GM23338 (cell line): ENCODE measurements around the gene PXK. TPM values are rescaled to one million over a fixed set of nuclear protein-coding genes. Genes with fewer than 3 reads are reported as not detected.

Source experiments
- ATAC-seq: fragments of 200-7000 bp; cut with Tn5 transposase; 3 replicates; pipeline ENCODE4 v1.9.1; 2020
- DNase-seq: peaks from one replicate; pipeline ENCODE4 v3.0.0-alpha.2; 2015; ENCODE audit warnings: low spot score
- H2AFZ ChIP-seq: fragments of 200-600 bp; sonication (generic); 2 replicates; pipeline ENCODE4 v1.8.0; 2016; ENCODE audit warnings: antibody characterized with exemption, mild to moderate bottlenecking, moderate library complexity
- H3F3A ChIP-seq: fragments of 200-600 bp; sonication (generic); replicated peaks from 2 replicates; pipeline ENCODE4 v1.8.0; 2017; ENCODE audit warnings: antibody characterized with exemption, mixed run types, low read depth
- H3K27ac ChIP-seq: fragments of 200-600 bp; sonication (generic); 2 replicates; pipeline ENCODE4 v1.6.1; 2016; ENCODE audit warnings: low read depth
- H3K27me3 ChIP-seq: fragments of 200-600 bp; sonication (generic); 2 replicates; pipeline ENCODE4 v1.8.0; 2016; ENCODE audit warnings: mild to moderate bottlenecking, mixed run types, moderate library complexity; ENCODE audit not compliant: insufficient read depth
- H3K36me3 ChIP-seq: fragments of 200-600 bp; sonication (generic); 2 replicates; pipeline ENCODE4 v1.8.0; 2016; ENCODE audit warnings: mild to moderate bottlenecking; ENCODE audit not compliant: insufficient read depth
- H3K4me1 ChIP-seq: fragments of 200-600 bp; sonication (generic); 2 replicates; pipeline ENCODE4 v1.8.0; 2016; ENCODE audit warnings: mild to moderate bottlenecking, moderate library complexity; ENCODE audit not compliant: insufficient read depth
- H3K4me2 ChIP-seq: fragments of 200-600 bp; sonication (generic); 2 replicates; pipeline ENCODE4 v1.7.1; 2017; ENCODE audit warnings: mixed run types
- H3K4me3 ChIP-seq: fragments of 200-600 bp; sonication (generic); 2 replicates; pipeline ENCODE4 v1.6.1; 2016; ENCODE audit warnings: mixed run types
- H3K79me2 ChIP-seq: fragments of 200-600 bp; sonication (generic); replicated peaks from 2 replicates; pipeline ENCODE4 v1.8.0; 2017; ENCODE audit warnings: mild to moderate bottlenecking; ENCODE audit not compliant: insufficient read depth
- H3K9me2 ChIP-seq: fragments of 200-600 bp; sonication (generic); 2 replicates; pipeline ENCODE4 v1.8.0; 2017; ENCODE audit not compliant: insufficient read depth
- H4K20me1 ChIP-seq: fragments of 200-600 bp; sonication (generic); replicated peaks from 2 replicates; pipeline ENCODE4 v1.8.0; 2017; ENCODE audit warnings: mild to moderate bottlenecking; ENCODE audit not compliant: insufficient read depth
- H3K27ac Mint-ChIP-seq: 2 replicates; pipeline ENCODE4 v1.8.0; 2020; ENCODE audit warnings: inconsistent platforms, mild to moderate bottlenecking, moderate library complexity, mixed read lengths
- H3K27me3 Mint-ChIP-seq: 3 replicates; pipeline ENCODE4 v1.8.0; 2022; ENCODE audit warnings: low read depth, mild to moderate bottlenecking, moderate library complexity, mixed read lengths, inconsistent platforms; ENCODE audit not compliant: insufficient read depth, poor library complexity
- H3K36me3 Mint-ChIP-seq: 3 replicates; pipeline ENCODE4 v1.8.0; 2021; ENCODE audit warnings: low read depth, mild to moderate bottlenecking, inconsistent platforms, moderate library complexity, mixed read lengths
- H3K4me1 Mint-ChIP-seq: 3 replicates; pipeline ENCODE4 v1.8.0; 2020; ENCODE audit warnings: mild to moderate bottlenecking, inconsistent platforms, mixed read lengths
- H3K4me3 Mint-ChIP-seq: 3 replicates; pipeline ENCODE4 v1.8.0; 2021; ENCODE audit warnings: moderate library complexity, mild to moderate bottlenecking, inconsistent platforms, mixed read lengths
- H3K9me3 Mint-ChIP-seq: 3 replicates; pipeline ENCODE4 v1.8.0; 2020; ENCODE audit warnings: moderate library complexity, mild to moderate bottlenecking, inconsistent platforms, mixed read lengths
- EZH2 ChIP-seq: fragments of 200-600 bp; sonication (generic); IDR thresholded peaks from one replicate; pipeline ENCODE4 v1.8.0; 2017; ENCODE audit warnings: antibody characterized with exemption, mild to moderate bottlenecking, low read depth; ENCODE audit not compliant: unreplicated experiment
- EZH2phosphoT487 ChIP-seq: fragments of 200-600 bp; sonication (generic); IDR thresholded peaks from one replicate; pipeline ENCODE4 v1.8.1; 2018; ENCODE audit warnings: antibody characterized with exemption; ENCODE audit not compliant: unreplicated experiment
- JUNB ChIP-seq: IDR thresholded peaks from one replicate; pipeline ENCODE4 v1.6.1; 2016; ENCODE audit warnings: antibody characterized with exemption; ENCODE audit not compliant: unreplicated experiment
- NANOG ChIP-seq: IDR thresholded peaks from 2 replicates; pipeline ENCODE4 v1.6.1; 2016; ENCODE audit warnings: antibody characterized with exemption, borderline replicate concordance
- POLR2AphosphoS5 ChIP-seq: IDR thresholded peaks from 2 replicates; pipeline ENCODE4 v1.6.1; 2016; ENCODE audit warnings: antibody characterized with exemption, low read depth
- REST ChIP-seq: IDR thresholded peaks from one replicate; pipeline ENCODE4 v1.6.1; 2018; ENCODE audit warnings: antibody characterized with exemption; ENCODE audit not compliant: unreplicated experiment
- ZNF114 ChIP-seq: fragments of 250-450 bp; sonication (Bioruptor Pico); IDR thresholded peaks from 2 replicates; pipeline ENCODE4 v1.5.0; 2020; ENCODE audit warnings: mild to moderate bottlenecking, moderate library complexity
- ZNF331 ChIP-seq: fragments of 250-450 bp; sonication (Bioruptor Pico); IDR thresholded peaks from 2 replicates; pipeline ENCODE4 v1.5.0; 2020; ENCODE audit warnings: low read depth, mild to moderate bottlenecking, moderate library complexity
- ZNF462 ChIP-seq: fragments of 250-450 bp; sonication (Bioruptor Pico); IDR thresholded peaks from 2 replicates; pipeline ENCODE4 v1.5.0; 2020; ENCODE audit warnings: mild to moderate bottlenecking, moderate library complexity
- polyA plus RNA-seq: library from polyadenylated mRNA; unstranded; fragments of >200 nt; fragmentation: Nextera tagmentation; extraction: Ambion mirVana; gene quantifications from 2 replicates; pipeline ENCODE4 v1.2.1, GENCODE V29; 2016
- total RNA-seq: library from RNA; depleted of rRNA; stranded (reverse); fragments of >200 nt; shearing (Covaris generic); gene quantifications from 2 replicates; pipeline ENCODE4 v1.2.3, GENCODE V29; 2014

PXK gene
- total and polyA plus RNA-seq, 2 experiments from 2014 or later, result 6.4 to 6.5 TPM

- TF ChIP-seq ZNF462 (CRISPR knock-in tag) (no peak), JUNB (no peak), EZH2phosphoT487 (no peak), EZH2 (no peak), REST (no peak)
Measured at GRCh38 chr3:58464866-58465265, 132.2 kb downstream of the PXK start (continued).

DNA sequence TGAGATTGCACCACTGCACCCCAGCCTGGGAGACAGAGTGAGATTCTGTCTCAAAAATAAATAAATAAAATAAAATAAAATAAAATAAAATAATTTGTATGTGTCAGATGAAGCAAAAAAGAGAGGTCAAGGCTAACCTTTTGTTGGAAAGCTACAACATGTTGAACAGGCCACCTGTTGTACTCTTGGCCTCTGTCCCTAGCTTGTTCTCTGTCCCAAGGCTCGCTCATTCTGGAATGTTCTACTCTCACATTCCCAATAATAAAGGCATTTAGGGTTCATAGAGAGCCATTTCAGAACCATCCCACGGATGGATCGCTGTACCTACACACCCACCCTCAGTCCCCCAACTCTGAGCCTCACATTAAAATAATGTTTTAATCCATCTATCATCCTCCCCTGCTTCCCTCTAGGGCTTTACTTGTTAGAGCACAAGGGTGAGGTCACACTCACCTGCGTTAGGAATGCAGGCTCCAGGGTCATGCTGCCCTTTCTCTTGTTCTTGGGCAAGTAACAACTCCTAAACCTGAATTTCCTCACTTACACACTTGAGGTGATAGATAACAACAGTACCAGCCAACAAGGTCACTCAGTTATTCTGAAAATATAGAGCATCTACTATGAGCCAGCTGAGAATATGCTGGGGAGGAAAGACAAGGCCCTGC, 134.3 kb downstream of the PXK start:
- ATAC-seq (no peak), DNase-seq (no peak)
- Mint-ChIP-seq H3K27ac (no peak overlapping the region), H3K4me3 (no peak overlapping the region), H3K36me3 (no peaks in the 10 kb centered on the region), H3K4me1 (peaks cover 27% of the 10 kb centered on the region), H3K9me3 (no peaks in the 10 kb centered on the region), H3K27me3 (peaks cover 8% of the 10 kb centered on the region)
- H4K20me1 ChIP-seq, result no peaks in the 10 kb centered on the region
- no peaks in the 10 kb centered on the region for H3F3A ChIP-seq
- H3K27me3 ChIP-seq, result no peaks in the 10 kb centered on the region
- H3K4me1 ChIP-seq, result peaks cover 19% of the 10 kb centered on the region
- H3K4me2 ChIP-seq, result no peak overlapping the region
- no peak overlapping the region for H3K4me3 ChIP-seq
- H3K9me2 ChIP-seq, result no peaks in the 10 kb centered on the region
- H3K27ac ChIP-seq, result no peak overlapping the region
- H2AFZ ChIP-seq, result no peak overlapping the region
- H3K36me3 ChIP-seq, result no peaks in the 10 kb centered on the region
- H3K79me2 ChIP-seq, result no peaks in the 10 kb centered on the region
- TF ChIP-seq REST (no peak), POLR2AphosphoS5 (no peak), NANOG (no peak), JUNB (no peak), ZNF331 (no peak), ZNF114 (CRISPR knock-in tag) (no peak)
